GM12865 (cell line): ENCODE data around the gene CDH23.

Experiments used
- DNase-seq: peaks from one replicate; pipeline ENCODE4 v3.0.0; 2010; ENCODE audit warnings: low read depth
- H3K4me3 ChIP-seq: 2 replicates; pipeline ENCODE4 v1.5.1; 2011; ENCODE audit warnings: mild to moderate bottlenecking, low read depth, low read length, control low read depth
- TF ChIP-seq, protein P1 (sequence below): IDR thresholded peaks from 2 replicates; pipeline ENCODE4 v1.5.1; 2011; ENCODE audit warnings: low read length, control low read depth, low read depth, inconsistent platforms; ENCODE audit not compliant: insufficient read depth; ENCODE audit errors: missing control alignments

The CDH23 gene

DNA sequence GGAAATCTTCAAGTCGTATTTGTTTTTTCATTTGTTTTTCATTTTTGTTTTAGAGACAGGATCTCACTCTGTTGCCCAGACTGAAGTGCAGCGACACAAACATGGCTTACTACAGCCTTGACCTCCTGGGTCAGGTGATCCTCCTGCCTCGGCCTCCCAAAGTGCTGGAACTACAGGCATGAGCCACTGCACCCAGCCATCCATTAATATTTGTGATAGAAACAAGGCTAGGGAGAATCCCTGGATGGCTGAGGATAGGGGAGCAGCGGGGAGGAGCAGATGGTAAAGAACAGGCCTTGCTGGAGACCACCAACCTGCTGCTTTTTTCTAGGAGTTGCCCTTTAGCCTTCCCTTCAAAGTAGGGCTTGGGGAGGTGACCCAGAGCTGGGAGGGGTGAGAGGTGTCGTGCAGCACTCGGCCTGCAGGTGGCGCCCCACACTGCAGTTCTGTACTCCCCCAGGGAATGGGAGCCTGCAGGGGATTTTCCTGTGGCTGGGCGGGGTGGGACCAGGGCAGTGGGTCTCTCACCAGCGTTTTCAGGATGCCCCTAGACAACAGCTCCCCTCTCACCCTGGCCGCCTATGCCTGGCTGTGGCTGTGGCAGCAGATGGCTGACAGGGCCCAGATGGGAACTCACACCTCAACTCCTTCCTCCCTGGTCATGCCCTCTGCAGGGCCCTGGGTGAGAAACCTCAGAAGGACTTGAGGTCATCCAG lies 12.6 kb upstream of the CDH23 start:
- peak; percentile 70 for DNase-seq
- TF ChIP-seq, protein P1, sequence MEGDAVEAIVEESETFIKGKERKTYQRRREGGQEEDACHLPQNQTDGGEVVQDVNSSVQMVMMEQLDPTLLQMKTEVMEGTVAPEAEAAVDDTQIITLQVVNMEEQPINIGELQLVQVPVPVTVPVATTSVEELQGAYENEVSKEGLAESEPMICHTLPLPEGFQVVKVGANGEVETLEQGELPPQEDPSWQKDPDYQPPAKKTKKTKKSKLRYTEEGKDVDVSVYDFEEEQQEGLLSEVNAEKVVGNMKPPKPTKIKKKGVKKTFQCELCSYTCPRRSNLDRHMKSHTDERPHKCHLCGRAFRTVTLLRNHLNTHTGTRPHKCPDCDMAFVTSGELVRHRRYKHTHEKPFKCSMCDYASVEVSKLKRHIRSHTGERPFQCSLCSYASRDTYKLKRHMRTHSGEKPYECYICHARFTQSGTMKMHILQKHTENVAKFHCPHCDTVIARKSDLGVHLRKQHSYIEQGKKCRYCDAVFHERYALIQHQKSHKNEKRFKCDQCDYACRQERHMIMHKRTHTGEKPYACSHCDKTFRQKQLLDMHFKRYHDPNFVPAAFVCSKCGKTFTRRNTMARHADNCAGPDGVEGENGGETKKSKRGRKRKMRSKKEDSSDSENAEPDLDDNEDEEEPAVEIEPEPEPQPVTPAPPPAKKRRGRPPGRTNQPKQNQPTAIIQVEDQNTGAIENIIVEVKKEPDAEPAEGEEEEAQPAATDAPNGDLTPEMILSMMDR, result peak; percentile 97
- H3K4me3 ChIP-seq, result no peak overlapping the region

DNA sequence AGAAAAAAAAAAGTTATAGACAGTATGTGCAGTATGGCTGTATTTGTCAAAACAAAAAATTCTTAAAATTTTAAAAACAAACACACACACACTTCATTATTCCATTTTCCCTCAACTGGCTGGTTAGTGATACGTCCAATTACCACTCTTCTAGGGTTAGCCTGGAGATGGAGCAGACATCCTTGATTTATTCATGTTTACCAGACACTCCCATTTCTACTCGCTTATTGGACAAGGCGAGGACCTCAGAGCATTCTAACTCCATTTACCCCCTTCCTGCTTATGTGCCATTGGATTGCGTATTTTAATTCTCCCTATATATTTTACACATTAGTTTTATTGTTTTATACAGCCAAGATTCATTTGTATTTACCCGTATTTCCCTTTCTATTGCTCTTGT lies 8.5 kb upstream of the CDH23 start:
- no peak overlapping the region for H3K4me3 ChIP-seq
- no peak for DNase-seq
- TF ChIP-seq, protein P1, result no peak

DNA sequence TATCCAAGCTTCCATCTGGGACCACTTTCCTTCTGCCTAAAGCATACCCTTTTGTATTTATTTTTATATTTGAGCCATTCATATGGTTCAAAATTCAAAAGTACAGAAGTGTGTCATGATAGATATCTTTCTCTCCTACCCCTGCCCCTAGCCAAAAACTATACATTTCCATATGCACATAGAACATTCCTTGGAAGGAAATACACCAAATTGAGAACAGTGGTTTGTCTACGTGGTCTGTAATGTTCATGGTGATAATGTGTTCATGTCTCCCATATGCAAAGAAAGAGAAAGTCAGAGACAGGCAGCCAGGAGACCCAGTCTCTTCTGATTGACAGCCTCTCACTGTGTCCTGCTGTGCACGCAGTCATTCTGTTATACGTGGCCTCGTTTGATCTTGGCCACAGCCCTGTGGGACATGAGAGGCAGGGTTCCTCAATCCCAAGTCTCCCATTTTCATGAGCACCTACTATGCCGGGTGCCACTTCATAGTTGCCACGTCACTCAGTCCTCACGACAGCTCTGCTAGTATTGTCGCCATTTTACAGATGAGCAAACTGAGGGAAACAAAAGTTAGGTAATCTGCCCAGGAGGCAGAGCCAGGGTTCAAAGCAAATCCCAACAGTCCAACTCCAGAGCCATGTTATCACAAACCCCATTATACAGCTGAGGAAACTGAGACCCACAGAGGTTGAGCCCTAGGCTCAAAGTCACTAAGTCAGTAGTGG lies 8.0 kb upstream of the CDH23 start:
- H3K4me3 ChIP-seq, result no peak overlapping the region
- TF ChIP-seq, protein P1, result no peak
- DNase-seq, result no peak

DNA sequence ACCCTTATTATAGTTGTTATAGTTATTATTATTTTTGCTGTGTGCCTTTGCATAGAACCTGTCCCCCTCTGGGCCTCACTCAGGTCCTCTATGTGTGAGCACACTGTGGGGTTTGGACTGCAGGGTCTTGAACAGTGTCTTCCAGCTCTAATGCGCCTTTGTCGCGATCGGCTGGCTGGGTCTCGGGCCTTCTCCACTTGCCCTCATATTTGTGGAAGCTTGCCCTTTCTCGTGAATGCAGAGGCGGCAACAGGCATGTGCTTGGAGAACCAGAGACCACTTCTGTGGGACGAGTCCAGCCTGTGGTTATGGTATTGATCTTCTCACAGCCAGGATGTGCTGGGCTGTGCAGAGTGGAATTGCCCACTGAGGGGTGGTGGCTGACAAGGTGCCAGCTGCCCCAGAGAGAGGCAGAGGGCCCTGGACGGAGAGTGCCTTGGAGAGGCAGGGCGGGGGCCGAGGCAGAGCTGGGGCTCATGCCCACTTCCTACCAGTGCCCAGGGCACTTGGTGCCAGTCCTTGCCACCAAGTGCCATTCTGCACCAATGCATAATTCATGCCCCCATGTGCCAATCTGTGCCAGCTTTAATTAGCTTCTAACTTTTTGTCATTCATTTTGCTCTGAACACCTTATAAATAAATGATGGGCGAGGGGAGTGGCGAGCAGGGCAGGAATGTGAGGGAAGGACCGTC lies 6.8 kb upstream of the CDH23 start:
- TF ChIP-seq, protein P1, result no peak
- H3K4me3 ChIP-seq, result no peak overlapping the region
- no peak for DNase-seq

DNA sequence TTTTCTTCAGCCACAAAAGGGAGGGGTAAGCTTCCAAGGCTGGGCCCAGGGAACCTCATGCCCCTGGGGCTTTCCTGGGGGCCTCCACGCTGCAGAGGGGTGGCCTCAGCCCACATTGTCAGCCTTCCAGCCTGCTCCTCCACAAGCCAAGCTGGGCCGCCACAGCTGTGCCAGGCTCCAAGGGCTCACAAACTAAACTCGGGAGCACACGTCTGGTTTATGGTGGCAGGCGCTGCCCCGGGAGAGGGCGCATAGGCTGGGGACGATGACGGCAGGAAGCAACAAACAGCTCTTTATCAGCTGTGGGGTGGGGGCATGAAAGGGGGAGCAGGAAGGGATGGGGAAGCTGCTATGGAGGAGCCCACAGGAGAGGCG lies 6.3 kb upstream of the CDH23 start:
- no peak for DNase-seq
- H3K4me3 ChIP-seq, result no peak overlapping the region
- TF ChIP-seq, protein P1, result no peak

DNA sequence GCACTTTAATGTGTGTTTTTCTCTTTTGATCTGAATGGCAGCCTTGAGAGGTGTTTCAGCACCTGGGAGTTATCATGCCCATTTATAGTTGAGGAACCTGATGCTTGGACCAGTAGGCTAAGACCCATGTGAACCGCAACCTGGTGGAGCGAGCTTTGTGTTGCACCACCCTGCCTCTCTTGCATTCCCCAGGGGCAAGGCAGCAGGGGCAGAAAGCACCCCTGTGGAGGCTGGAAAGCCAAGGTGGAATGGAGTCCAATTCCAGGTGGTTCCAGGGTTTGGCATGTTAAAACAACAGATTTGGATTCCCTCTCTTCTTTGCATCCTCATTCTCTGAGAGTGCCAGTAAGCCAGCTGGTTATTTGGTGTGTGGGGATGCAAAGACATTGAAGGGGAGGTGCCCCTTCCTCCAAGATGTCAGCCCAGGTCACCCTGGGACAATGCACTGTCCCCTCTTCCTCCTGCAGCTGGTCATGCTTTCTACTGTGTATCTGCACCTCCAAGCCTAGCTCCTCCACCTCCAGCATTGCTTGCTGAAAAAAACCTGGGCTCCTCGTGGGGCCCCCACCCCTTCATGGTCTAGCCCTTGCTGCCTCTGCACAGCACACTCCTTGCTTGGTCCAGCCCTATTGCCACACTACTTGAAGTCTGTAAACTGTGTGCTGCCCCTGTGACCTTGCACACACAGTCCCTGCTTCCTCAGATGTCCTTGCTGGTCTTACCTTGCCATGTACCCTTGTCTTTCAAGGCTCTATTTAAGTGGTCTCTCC lies 5.6 kb upstream of the CDH23 start:
- TF ChIP-seq, protein P1, result no peak
- no peak overlapping the region for H3K4me3 ChIP-seq
- DNase-seq, result no peak
